Loucy (cell line): Measurements from ENCODE around the gene ZNF205.

Experiments
- H2AFZ ChIP-seq: fragments of 200-600 bp; sonication (generic); 2 replicates; pipeline ENCODE4 v1.6.0; 2016; ENCODE audit warnings: antibody characterized with exemption, mild to moderate bottlenecking, low read length, moderate library complexity
- H3F3A ChIP-seq: fragments of 200-600 bp; 2 replicates; pipeline ENCODE4 v1.6.0; 2016; ENCODE audit warnings: antibody characterized with exemption, low read depth, mild to moderate bottlenecking
- H3K27me3 ChIP-seq: fragments of 200-600 bp; sonication (generic); 2 replicates; pipeline ENCODE4 v1.6.1; 2014; ENCODE audit warnings: low read length, mild to moderate bottlenecking; ENCODE audit not compliant: insufficient read depth, poor library complexity, severe bottlenecking
- H3K36me3 ChIP-seq: fragments of 200-600 bp; sonication (generic); 2 replicates; pipeline ENCODE4 v1.6.1; 2016; ENCODE audit warnings: low read length; ENCODE audit not compliant: insufficient read depth
- H3K4me1 ChIP-seq: fragments of 200-600 bp; sonication (generic); 2 replicates; pipeline ENCODE4 v1.5.1; 2014; ENCODE audit warnings: low read length, mild to moderate bottlenecking; ENCODE audit not compliant: insufficient read depth, poor library complexity, severe bottlenecking
- H3K4me2 ChIP-seq: fragments of 200-600 bp; sonication (generic); 2 replicates; pipeline ENCODE4 v1.6.0; 2014; ENCODE audit warnings: antibody characterized with exemption, low read length, low read depth, mild to moderate bottlenecking; ENCODE audit not compliant: poor library complexity, severe bottlenecking
- H3K4me3 ChIP-seq: fragments of 200-600 bp; sonication (generic); 2 replicates; pipeline ENCODE4 v1.5.1; 2014; ENCODE audit warnings: low read length, mild to moderate bottlenecking, mixed read lengths; ENCODE audit not compliant: poor library complexity, severe bottlenecking
- H3K79me2 ChIP-seq: fragments of 200-600 bp; sonication (generic); 2 replicates; pipeline ENCODE4 v1.6.1; 2014; ENCODE audit warnings: low read length; ENCODE audit not compliant: insufficient read depth
- H3K9ac ChIP-seq: fragments of 200-600 bp; sonication (generic); 2 replicates; pipeline ENCODE4 v1.6.0; 2014; ENCODE audit warnings: mild to moderate bottlenecking, low read depth, low read length, moderate library complexity; ENCODE audit not compliant: poor library complexity, severe bottlenecking
- H3K9me2 ChIP-seq: fragments of 200-600 bp; sonication (generic); replicated peaks from 2 replicates; pipeline ENCODE4 v1.6.1; 2016; ENCODE audit warnings: low read depth, low read length, mixed read lengths
- H3K9me3 ChIP-seq: fragments of 200-600 bp; sonication (generic); 2 replicates; pipeline ENCODE4 v1.6.1; 2014; ENCODE audit warnings: mild to moderate bottlenecking, antibody characterized with exemption, low read length, low read depth; ENCODE audit not compliant: insufficient read depth
- H4K20me1 ChIP-seq: fragments of 200-600 bp; sonication (generic); 2 replicates; pipeline ENCODE4 v1.6.0; 2014; ENCODE audit warnings: antibody characterized with exemption, low read length, mild to moderate bottlenecking; ENCODE audit not compliant: insufficient read depth, poor library complexity, severe bottlenecking
- EZH2phosphoT487 ChIP-seq: fragments of 200-600 bp; IDR thresholded peaks from 2 replicates; pipeline ENCODE4 v1.6.1; 2018; ENCODE audit warnings: antibody characterized with exemption, mild to moderate bottlenecking, moderate library complexity, borderline replicate concordance
- TF ChIP-seq, protein P1 (sequence below): fragments of 200-600 bp; sonication (generic); conservative IDR thresholded peaks from 2 replicates; pipeline ENCODE4 v1.5.1; 2014; ENCODE audit warnings: mild to moderate bottlenecking, antibody characterized with exemption, low read length

Gene ZNF205

DNA sequence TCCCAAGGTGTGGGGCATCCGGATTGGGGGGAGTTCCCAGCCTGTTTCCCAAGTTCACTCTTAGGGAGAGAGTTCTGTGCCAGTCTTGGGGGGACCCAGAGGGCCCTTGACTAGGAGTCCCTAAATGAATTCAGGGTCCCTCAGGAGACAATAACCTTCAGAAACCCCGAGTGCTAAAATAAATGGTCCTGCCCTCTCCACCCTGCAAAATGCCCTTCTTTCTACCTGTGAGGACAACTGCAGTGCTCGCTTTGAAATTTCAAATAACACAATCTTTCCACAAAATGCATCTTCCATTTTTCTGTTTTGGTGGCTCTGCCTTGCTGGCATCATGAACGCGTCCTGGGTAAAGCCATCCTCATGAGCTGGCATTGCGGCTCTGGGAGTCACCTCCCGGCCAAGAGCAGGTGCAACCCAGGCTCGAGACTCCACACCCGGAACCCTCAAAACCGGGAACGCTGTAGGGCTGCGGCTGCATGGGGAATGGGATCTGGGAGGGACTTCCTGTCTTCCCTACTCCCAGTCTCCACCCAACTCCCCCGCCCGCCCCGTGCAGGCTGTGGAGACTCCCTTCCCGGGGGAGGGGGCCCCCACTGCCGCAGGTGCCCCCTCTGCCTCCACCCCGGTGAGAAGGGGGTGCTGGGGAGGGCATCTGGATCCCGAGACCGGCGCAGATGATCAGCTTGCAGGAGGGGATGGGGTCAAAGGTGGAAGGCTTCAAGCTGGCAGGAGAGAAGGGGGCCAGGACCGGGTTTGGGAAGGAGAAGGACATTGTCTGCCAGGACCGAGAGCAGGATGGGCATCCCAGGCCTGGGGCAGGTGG is at the start of gene ZNF205:
TSS of gene ZNF205 (plus strand) at position 529 of the 823 bp plus-strand sequence. CDS start 845 bp downstream, outside the sequence.
- H3K4me3 ChIP-seq: no peak within 1 kb of the TSS
- TF ChIP-seq, protein P1, sequence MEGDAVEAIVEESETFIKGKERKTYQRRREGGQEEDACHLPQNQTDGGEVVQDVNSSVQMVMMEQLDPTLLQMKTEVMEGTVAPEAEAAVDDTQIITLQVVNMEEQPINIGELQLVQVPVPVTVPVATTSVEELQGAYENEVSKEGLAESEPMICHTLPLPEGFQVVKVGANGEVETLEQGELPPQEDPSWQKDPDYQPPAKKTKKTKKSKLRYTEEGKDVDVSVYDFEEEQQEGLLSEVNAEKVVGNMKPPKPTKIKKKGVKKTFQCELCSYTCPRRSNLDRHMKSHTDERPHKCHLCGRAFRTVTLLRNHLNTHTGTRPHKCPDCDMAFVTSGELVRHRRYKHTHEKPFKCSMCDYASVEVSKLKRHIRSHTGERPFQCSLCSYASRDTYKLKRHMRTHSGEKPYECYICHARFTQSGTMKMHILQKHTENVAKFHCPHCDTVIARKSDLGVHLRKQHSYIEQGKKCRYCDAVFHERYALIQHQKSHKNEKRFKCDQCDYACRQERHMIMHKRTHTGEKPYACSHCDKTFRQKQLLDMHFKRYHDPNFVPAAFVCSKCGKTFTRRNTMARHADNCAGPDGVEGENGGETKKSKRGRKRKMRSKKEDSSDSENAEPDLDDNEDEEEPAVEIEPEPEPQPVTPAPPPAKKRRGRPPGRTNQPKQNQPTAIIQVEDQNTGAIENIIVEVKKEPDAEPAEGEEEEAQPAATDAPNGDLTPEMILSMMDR: no peak
- TF ChIP-seq EZH2phosphoT487: no peak
- no peak within 1 kb of the TSS for H2AFZ ChIP-seq

DNA sequence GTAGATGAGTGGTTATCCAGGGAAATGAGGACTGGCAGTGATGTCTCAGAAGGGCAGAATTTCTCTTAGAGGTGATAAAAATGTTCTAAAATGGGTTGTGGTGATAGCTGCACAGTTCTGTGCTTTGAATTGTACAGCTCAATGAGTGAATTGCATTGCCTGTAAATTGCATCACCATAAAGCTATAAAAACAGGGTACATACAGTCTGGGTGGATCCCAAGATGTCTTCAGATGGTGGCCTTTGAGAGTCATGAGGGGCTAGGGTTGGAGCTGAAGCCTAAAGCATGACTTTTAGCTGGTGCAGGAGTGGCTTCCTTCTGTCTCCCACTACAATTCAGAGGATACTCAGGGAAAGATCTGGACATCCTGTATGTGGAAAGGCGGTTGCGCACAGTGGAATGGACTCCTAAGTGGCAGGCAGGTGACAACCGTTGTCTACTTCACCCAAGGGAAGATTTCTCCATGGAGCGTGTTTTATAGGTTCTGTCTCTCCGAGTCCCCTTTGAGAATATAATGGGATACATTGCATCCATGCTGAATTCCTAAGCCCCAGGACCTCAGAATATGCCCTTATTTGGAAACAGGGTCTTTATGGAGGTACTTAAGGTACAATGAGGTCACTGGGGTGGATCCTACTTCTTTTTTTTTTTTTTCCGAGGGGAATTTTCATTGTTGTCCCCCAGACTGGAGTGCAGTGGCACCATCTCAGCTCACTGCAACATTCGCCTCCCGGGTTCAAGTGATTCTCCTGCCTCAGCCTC is 48.6 kb upstream of the ZNF205 start:
- H4K20me1 ChIP-seq: peaks cover 20% of the 10 kb centered on the region

More for the DNA sequence above, at the start of gene ZNF205:
- no peak within 1 kb of the TSS for H3K4me2 ChIP-seq
- H3K4me1 ChIP-seq: no peaks in the 10 kb centered on the region
- no peaks in the 10 kb centered on the region for H3K36me3 ChIP-seq
- no peaks in the 10 kb centered on the region for H3K27me3 ChIP-seq
- H4K20me1 ChIP-seq: no peaks in the 10 kb centered on the region
- no peak within 1 kb of the TSS for H3K9ac ChIP-seq
- H3K9me2 ChIP-seq: no peaks in the 10 kb centered on the region
- no peaks in the 10 kb centered on the region for H3F3A ChIP-seq
- no peaks in the 10 kb centered on the region for H3K9me3 ChIP-seq
- H3K79me2 ChIP-seq: no peaks in the 10 kb centered on the region

DNA sequence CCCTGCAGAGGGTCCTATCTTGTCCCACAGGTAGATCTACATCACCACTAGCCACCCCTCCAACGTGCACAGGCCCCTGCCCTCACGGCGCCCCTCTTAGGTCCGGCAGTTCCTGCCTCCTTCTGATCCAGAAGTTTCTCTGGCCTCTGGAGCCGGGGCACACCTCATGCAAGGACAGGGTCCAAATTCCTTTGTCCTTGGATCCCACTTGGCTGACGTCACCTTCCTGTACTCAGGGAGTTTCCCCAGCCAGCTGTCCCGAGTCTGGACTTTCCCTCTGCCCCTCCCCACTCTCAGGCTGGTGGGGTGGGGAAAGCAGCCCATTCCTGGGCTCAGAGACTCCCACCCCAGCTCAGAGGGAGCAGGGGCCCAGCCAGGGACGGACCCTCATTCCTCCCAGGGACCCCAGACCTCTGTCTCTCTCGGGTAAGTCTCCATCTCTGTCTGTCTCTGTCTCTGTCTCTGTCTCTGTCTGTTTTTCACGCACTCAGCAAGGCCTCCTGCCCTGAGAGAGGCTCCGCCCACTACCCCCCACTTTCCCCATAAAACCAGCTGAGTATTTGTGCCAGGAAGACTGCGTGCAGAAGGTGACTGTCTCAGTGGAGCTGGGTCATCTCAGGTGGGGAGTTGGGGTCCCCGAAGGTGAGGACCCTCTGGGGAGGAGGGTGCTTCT is 47.2 kb upstream of the ZNF205 start, which contains the start of gene IL32:
TSS of gene IL32 (plus strand) at position 572 of the 673 bp plus-strand sequence. CDS start 172 bp downstream, outside the sequence.
- TF ChIP-seq, protein P1: no peak
- TF ChIP-seq EZH2phosphoT487: no peak

More for the DNA sequence above, 48.6 kb upstream of the ZNF205 start:
- no peak overlapping the region for H2AFZ ChIP-seq
- no peaks in the 10 kb centered on the region for H3K9me3 ChIP-seq
- no peak for TF ChIP-seq EZH2phosphoT487
- TF ChIP-seq, protein P1: no peak
- H3K36me3 ChIP-seq: no peaks in the 10 kb centered on the region
- no peak overlapping the region for H3K4me3 ChIP-seq
- peaks cover 49% of the 10 kb centered on the region for H3K79me2 ChIP-seq
- H3K4me1 ChIP-seq: peaks cover 13% of the 10 kb centered on the region
- H3K9ac ChIP-seq: no peak overlapping the region
- H3K27me3 ChIP-seq: no peaks in the 10 kb centered on the region
- H3F3A ChIP-seq: no peaks in the 10 kb centered on the region
- no peak overlapping the region for H3K4me2 ChIP-seq
- no peaks in the 10 kb centered on the region for H3K9me2 ChIP-seq

More for the DNA sequence above, 47.2 kb upstream of the ZNF205 start, which contains the start of gene IL32:
- peaks cover 8% of the 10 kb centered on the region for H3K4me1 ChIP-seq
- no peaks in the 10 kb centered on the region for H3F3A ChIP-seq
- H3K27me3 ChIP-seq: no peaks in the 10 kb centered on the region
- no peaks in the 10 kb centered on the region for H3K36me3 ChIP-seq
- peaks cover 20% of the 10 kb centered on the region for H4K20me1 ChIP-seq
- H2AFZ ChIP-seq: peak within 1 kb of the TSS; percentile 80
- no peaks in the 10 kb centered on the region for H3K9me3 ChIP-seq
- peak within 1 kb of the TSS; percentile 87 for H3K9ac ChIP-seq
- peak within 1 kb of the TSS; percentile 99 for H3K4me2 ChIP-seq
- peak within 1 kb of the TSS; percentile 95 for H3K4me3 ChIP-seq
- peaks cover 45% of the 10 kb centered on the region for H3K79me2 ChIP-seq
- H3K9me2 ChIP-seq: no peaks in the 10 kb centered on the region
